GM19397 (cell line): Measurements from ENCODE around the gene CSHL1.
"Not testable (repeated sequence)": the region's sequence is repeated elsewhere in the genome, so short reads cannot be mapped to it uniquely, and the experiment has no call there.

ENCODE experiments used
- ATAC-seq: cut with Tn5 transposase; IDR thresholded peaks from one replicate; pipeline ENCODE4 v1.9.1; 2021; ENCODE audit warnings: mild to moderate bottlenecking, moderate library complexity; ENCODE audit not compliant: unreplicated experiment

The CSHL1 gene

GRCh38 chr17:63941162-63941561, 30.1 kb upstream of the CSHL1 start:
- no peak for ATAC-seq

- ATAC-seq: no peak
Observed at GRCh38 chr17:63940584-63940983, 29.5 kb upstream of the CSHL1 start.

GRCh38 chr17:63939884-63940283, 28.8 kb upstream of the CSHL1 start:
- no peak for ATAC-seq

GRCh38 chr17:63939401-63939800, 28.3 kb upstream of the CSHL1 start:
- ATAC-seq: no peak

- no peak for ATAC-seq
Observed at GRCh38 chr17:63937920-63938319, 26.9 kb upstream of the CSHL1 start.

GRCh38 chr17:63937319-63937718, 26.3 kb upstream of the CSHL1 start:
- no peak for ATAC-seq

- ATAC-seq: no peak
Observed at GRCh38 chr17:63934183-63935112, 23.4 kb upstream of the CSHL1 start.

- no peak for ATAC-seq
Observed at GRCh38 chr17:63933598-63933997, 22.5 kb upstream of the CSHL1 start.

GRCh38 chr17:63932721-63933120, 21.7 kb upstream of the CSHL1 start:
- ATAC-seq: no peak

GRCh38 chr17:63931981-63932561, 21.0 kb upstream of the CSHL1 start, which contains the start of gene CD79B:
Gene CD79B (minus strand): TSS chr17:63932331. CDS start chr17:63932261, 70 bp downstream.
- ATAC-seq: peak; percentile 76

- ATAC-seq: no peak
Observed at GRCh38 chr17:63930951-63931575, 20.0 kb upstream of the CSHL1 start.

GRCh38 chr17:63929860-63930766, 19.1 kb upstream of the CSHL1 start:
- no peak for ATAC-seq

- no peak for ATAC-seq
Observed at GRCh38 chr17:63928966-63929695, 18.1 kb upstream of the CSHL1 start.

- no peak for ATAC-seq
Observed at GRCh38 chr17:63928172-63928666, 17.2 kb upstream of the CSHL1 start.

- ATAC-seq: no peak
Observed at GRCh38 chr17:63927464-63928171, 16.6 kb upstream of the CSHL1 start.

- no peak for ATAC-seq
Observed at GRCh38 chr17:63926164-63926563, 15.1 kb upstream of the CSHL1 start.

- ATAC-seq: no peak
Observed at GRCh38 chr17:63925615-63926014, 14.6 kb upstream of the CSHL1 start.

GRCh38 chr17:63922402-63922801, 11.3 kb upstream of the CSHL1 start:
- peak; percentile 51 for ATAC-seq

GRCh38 chr17:63920779-63921178, 9.7 kb upstream of the CSHL1 start:
- ATAC-seq: not testable (repeated sequence)
